ENCODE data around the gene FAM76B.

The FAM76B gene

GRCh38 chr11:95791709-95792033 is 2.1 kb upstream of the FAM76B start:
- DNase-seq, result no peak

GRCh38 chr11:95790933-95791708 is 1.5 kb upstream of the FAM76B start:
- DNase-seq, result peak; percentile 49

- peak; percentile 91 for DNase-seq
Observed at GRCh38 chr11:95790123-95790932, 746 bp upstream of the FAM76B start, which contains the start of gene CEP57. Gene CEP57 (plus strand): TSS chr11:95790498. CDS start chr11:95790699, 201 bp downstream.

- peak; percentile 23 for DNase-seq
Observed at GRCh38 chr11:95788921-95789505, 569 bp downstream of the FAM76B start.

GRCh38 chr11:95780544-95780943 is 9.0 kb downstream of the FAM76B start:
- no peak for DNase-seq

GRCh38 chr11:95778699-95779098 is 10.9 kb downstream of the FAM76B start:
- no peak for DNase-seq

- DNase-seq, result no peak
Observed at GRCh38 chr11:95776859-95777258, 12.7 kb downstream of the FAM76B start.

GRCh38 chr11:95768521-95768920 is 21.1 kb downstream of the FAM76B start:
- no peak for DNase-seq

- no peak for DNase-seq
Observed at GRCh38 chr11:95767498-95767897, 22.1 kb downstream of the FAM76B start.

- DNase-seq, result no peak
Observed at GRCh38 chr11:95766701-95767100, 22.9 kb downstream of the FAM76B start.

- DNase-seq, result no peak
Observed at GRCh38 chr11:95764267-95764898, 25.2 kb downstream of the FAM76B start.

GRCh38 chr11:95762534-95762933 is 27.0 kb downstream of the FAM76B start:
- no peak for DNase-seq

- no peak for DNase-seq
Observed at GRCh38 chr11:95760941-95761340, 28.6 kb downstream of the FAM76B start.

- DNase-seq, result no peak
Observed at GRCh38 chr11:95751515-95751914, 38.1 kb downstream of the FAM76B start.

- DNase-seq, result no peak
Observed at GRCh38 chr11:95750101-95750500, 39.5 kb downstream of the FAM76B start.

- DNase-seq, result no peak
Observed at GRCh38 chr11:95739108-95739938, 50.3 kb downstream of the FAM76B start.

GRCh38 chr11:95736809-95737208 is 52.8 kb downstream of the FAM76B start:
- no peak for DNase-seq

- no peak for DNase-seq
Observed at GRCh38 chr11:95736355-95736754, 53.2 kb downstream of the FAM76B start.

GRCh38 chr11:95734009-95734572 is 55.5 kb downstream of the FAM76B start:
- DNase-seq, result no peak

- DNase-seq, result no peak
Observed at GRCh38 chr11:95732930-95733602, 56.5 kb downstream of the FAM76B start.

GRCh38 chr11:95729462-95729861 is 60.1 kb downstream of the FAM76B start:
- no peak for DNase-seq
